SK-N-SH (cell line): ENCODE measurements around the gene LRRC25. TPM values are rescaled to one million over a fixed set of nuclear protein-coding genes. Genes with fewer than 3 reads are reported as not detected.

Source experiments
- CTCF ChIA-PET: fragments of 300-600, 350-600 bp; formaldehyde crosslinking; extraction: SDS; loops from one replicate; lab custom pipeline; 2021; lab: Yijun Ruan, JAX
- POLR2A ChIA-PET: fragments of 350-600 bp; sonication (Branson Sonifier 250); formaldehyde crosslinking; extraction: SDS; loops from one replicate; lab custom pipeline; 2020; ENCODE audit warnings: antibody characterized with exemption, inconsistent platforms; lab: Yijun Ruan, JAX
- DNase-seq: peaks from one replicate; pipeline ENCODE4 v3.0.0; 2012
- H2AFZ ChIP-seq: fragments of 200-600 bp; sonication (generic); 2 replicates; pipeline ENCODE4 v1.8.1; 2016; ENCODE audit warnings: antibody characterized with exemption, mild to moderate bottlenecking, low read depth
- H3F3A ChIP-seq: fragments of 200-600 bp; sonication (generic); replicated peaks from 2 replicates; pipeline ENCODE3; 2016; ENCODE audit warnings: antibody characterized with exemption, mild to moderate bottlenecking; ENCODE audit not compliant: insufficient read depth
- H3K27ac ChIP-seq, 2 experiments: fragments of 200-500 bp in 1 of 2; fragments of 200-600 bp in 1 of 2; sonication (Bioruptor generic) in 1 of 2; sonication (generic), shearing (Covaris generic) in 1 of 2; 2 replicates each; pipeline versions ENCODE4 v1.5.1 to v1.6.1; 2014 to 2016; ENCODE audit warnings: low read depth in 2 of 2, inconsistent platforms in 1 of 2, low read length in 1 of 2, mild to moderate bottlenecking in 1 of 2, mixed read lengths in 1 of 2
- H3K27me3 ChIP-seq: fragments of 200-600 bp; sonication (generic), shearing (Covaris generic); 2 replicates; pipeline ENCODE4 v1.6.1; 2016; ENCODE audit warnings: mixed run types; ENCODE audit not compliant: insufficient read depth
- H3K36me3 ChIP-seq, 2 experiments: fragments of 200-500 bp in 1 of 2; fragments of 200-600 bp in 1 of 2; sonication (Bioruptor generic) in 1 of 2; sonication (generic) in 1 of 2; replicated peaks in 1 of 2; 2 replicates each; pipeline versions ENCODE3 to v1.5.1; 2014 to 2016; ENCODE audit warnings: low read length in 1 of 2, mild to moderate bottlenecking in 1 of 2; ENCODE audit not compliant: insufficient read depth in 2 of 2, control insufficient read depth in 1 of 2
- H3K4me1 ChIP-seq, 2 experiments: fragments of 200-500 bp in 1 of 2; fragments of 200-600 bp in 1 of 2; sonication (Bioruptor generic) in 1 of 2; sonication (generic), shearing (Covaris generic) in 1 of 2; 2 replicates each; pipeline versions ENCODE4 v1.5.1 to v1.6.1; 2014 to 2016; ENCODE audit warnings: low read depth in 1 of 2, low read length in 1 of 2, mixed run types in 1 of 2; ENCODE audit not compliant: insufficient read depth in 2 of 2, control insufficient read depth in 1 of 2
- H3K4me2 ChIP-seq: fragments of 200-600 bp; sonication (generic), shearing (Covaris generic); 2 replicates; pipeline ENCODE4 v1.6.1; 2017; ENCODE audit warnings: mixed run types
- H3K4me3 ChIP-seq, 2 experiments: fragments of 200-500 bp in 1 of 2; fragments of 200-600 bp in 1 of 2; sonication (Bioruptor generic) in 1 of 2; sonication (generic), shearing (Covaris generic) in 1 of 2; 2 replicates each; pipeline versions ENCODE4 v1.5.1 to v1.8.1; 2014 to 2016; ENCODE audit warnings: low read depth in 2 of 2, inconsistent platforms in 1 of 2, low read length in 1 of 2, mild to moderate bottlenecking in 1 of 2, mixed read lengths in 1 of 2, moderate library complexity in 1 of 2
- H3K79me2 ChIP-seq: fragments of 200-600 bp; sonication (generic); 2 replicates; pipeline ENCODE4 v1.8.1; 2017; ENCODE audit warnings: mild to moderate bottlenecking; ENCODE audit not compliant: insufficient read depth
- H3K9ac ChIP-seq: fragments of 200-600 bp; sonication (generic); 2 replicates; pipeline ENCODE4 v1.6.1; 2017; ENCODE audit warnings: mixed run types
- H3K9me2 ChIP-seq: fragments of 200-600 bp; sonication (generic); 2 replicates; pipeline ENCODE4 v1.6.1; 2017; ENCODE audit warnings: mixed run types
- H3K9me3 ChIP-seq: fragments of 200-600 bp; sonication (generic); 2 replicates; pipeline ENCODE4 v1.6.1; 2017; ENCODE audit warnings: mixed run types, mild to moderate bottlenecking, moderate library complexity
- H4K20me1 ChIP-seq: fragments of 200-600 bp; sonication (generic); 2 replicates; pipeline ENCODE4 v1.6.1; 2017; ENCODE audit warnings: mild to moderate bottlenecking, mixed run types; ENCODE audit not compliant: insufficient read depth
- CHD2 ChIP-seq: fragments of 150-350 bp; IDR thresholded peaks from 2 replicates; pipeline ENCODE4 v1.6.1; 2018; ENCODE audit warnings: low read length; ENCODE audit not compliant: partially characterized antibody
- ELF1 ChIP-seq: IDR thresholded peaks from 2 replicates; pipeline ENCODE4 v1.4.0; 2012
- EP300 ChIP-seq, 2 experiments: IDR thresholded peaks; 2 replicates each; pipeline versions ENCODE4 v1.4.0 to v1.6.1; 2012; ENCODE audit warnings: borderline replicate concordance in 1 of 2, low read depth in 1 of 2, low read length in 1 of 2
- EZH2phosphoT487 ChIP-seq: fragments of 200-600 bp; sonication (generic); IDR thresholded peaks from 2 replicates; pipeline ENCODE4 v1.6.1; 2017; ENCODE audit warnings: low read depth, mixed run types, mild to moderate bottlenecking, antibody characterized with exemption, moderate library complexity, borderline replicate concordance
- FOSL2 ChIP-seq: IDR thresholded peaks from 2 replicates; pipeline ENCODE4 v1.4.0; 2012; ENCODE audit warnings: low read depth, mild to moderate bottlenecking, moderate library complexity, borderline replicate concordance
- JUND ChIP-seq: IDR thresholded peaks from 2 replicates; pipeline ENCODE4 v1.4.0; 2012
- NFIC ChIP-seq: IDR thresholded peaks from 2 replicates; pipeline ENCODE4 v1.4.0; 2012; ENCODE audit warnings: borderline replicate concordance
- NRF1 ChIP-seq: IDR thresholded peaks from 2 replicates; pipeline ENCODE4 v1.6.1; 2012; ENCODE audit warnings: low read depth, mild to moderate bottlenecking, low read length
- POLR2AphosphoS5 ChIP-seq: IDR thresholded peaks from 2 replicates; pipeline ENCODE4 v1.6.1; 2012; ENCODE audit warnings: low read depth, low read length
- RAD21 ChIP-seq: IDR thresholded peaks from 2 replicates; pipeline ENCODE4 v1.6.1; 2012; ENCODE audit warnings: mild to moderate bottlenecking, low read length
- RCOR1 ChIP-seq: fragments of 150-350 bp; IDR thresholded peaks from 2 replicates; pipeline ENCODE4 v1.6.1; 2017; ENCODE audit warnings: antibody characterized with exemption, low read length
- SIN3A ChIP-seq: IDR thresholded peaks from 2 replicates; pipeline ENCODE4 v1.6.1; 2012; ENCODE audit warnings: low read depth, mild to moderate bottlenecking, low read length, moderate library complexity, borderline replicate concordance
- SMC3 ChIP-seq: IDR thresholded peaks from 2 replicates; pipeline ENCODE4 v1.6.1; 2012; ENCODE audit warnings: low read depth, low read length, improper control_type of control experiment
- TAF1 ChIP-seq: IDR thresholded peaks from 2 replicates; pipeline ENCODE4 v1.6.1; 2012; ENCODE audit warnings: low read depth, mild to moderate bottlenecking, low read length, moderate library complexity, borderline replicate concordance
- TCF12 ChIP-seq: IDR thresholded peaks from 2 replicates; pipeline ENCODE4 v1.4.0; 2012
- YY1 ChIP-seq: IDR thresholded peaks from 2 replicates; pipeline ENCODE4 v1.4.0; 2012; ENCODE audit warnings: low read depth, mild to moderate bottlenecking
- WGBS: methylation state at CpG from one replicate; pipeline ENCODE4 v1.1.6; 2017; ENCODE audit warnings: low lambda C conversion rate; 5-methylcytosine and 5-hydroxymethylcytosine counted together
- polyA plus RNA-seq, 3 experiments: library from polyadenylated mRNA; depleted of rRNA; stranded (reverse); fragments of >200 nt; gene quantifications; 2 replicates each; pipeline ENCODE4 v1.2.3, GENCODE V29; 2012
- TF ChIP-seq, protein P1 (sequence below): IDR thresholded peaks from 2 replicates; pipeline ENCODE4; 2012
- TF ChIP-seq, protein P2 (sequence below): IDR thresholded peaks from 2 replicates; pipeline ENCODE4 v1.6.1; 2012; ENCODE audit warnings: mild to moderate bottlenecking, low read depth, low read length, moderate library complexity
- TF ChIP-seq, protein P3 (sequence below): fragments of 200-600 bp; sonication (generic); IDR thresholded peaks from 2 replicates; pipeline ENCODE4 v1.6.1; 2017; ENCODE audit warnings: antibody characterized with exemption, mild to moderate bottlenecking, moderate library complexity
- TF ChIP-seq, protein P4 (sequence below): IDR thresholded peaks from 2 replicates; pipeline ENCODE4 v1.4.0; 2012; ENCODE audit warnings: low read depth

The LRRC25 gene
- polyA plus RNA-seq, 1 of the 3 experiments (the other 2 are of a cell fraction), result not detected

DNA sequence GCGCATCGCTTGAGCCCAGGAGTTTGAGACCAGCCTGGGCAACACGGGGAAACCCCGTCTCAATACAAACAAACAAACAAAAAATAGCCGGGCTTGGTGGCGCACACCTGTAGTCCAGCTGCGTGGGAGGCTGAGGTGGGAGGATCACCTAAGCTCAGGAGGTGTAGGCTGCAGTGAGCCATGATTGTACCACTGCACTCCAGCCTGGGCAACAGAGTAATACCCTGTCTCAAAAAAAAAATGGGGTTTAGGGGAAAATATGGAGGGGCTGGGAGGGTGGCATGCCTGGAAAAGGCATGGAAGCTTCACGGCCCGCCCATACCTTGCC, 42.5 kb upstream of the LRRC25 start:
- H3K36me3 ChIP-seq, result peaks cover 3 to 15% of the 10 kb centered on the region in 2 experiments
- WGBS, result 95% methylated on average over 9 of the region's 9 CpGs
- TF ChIP-seq, protein P1, sequence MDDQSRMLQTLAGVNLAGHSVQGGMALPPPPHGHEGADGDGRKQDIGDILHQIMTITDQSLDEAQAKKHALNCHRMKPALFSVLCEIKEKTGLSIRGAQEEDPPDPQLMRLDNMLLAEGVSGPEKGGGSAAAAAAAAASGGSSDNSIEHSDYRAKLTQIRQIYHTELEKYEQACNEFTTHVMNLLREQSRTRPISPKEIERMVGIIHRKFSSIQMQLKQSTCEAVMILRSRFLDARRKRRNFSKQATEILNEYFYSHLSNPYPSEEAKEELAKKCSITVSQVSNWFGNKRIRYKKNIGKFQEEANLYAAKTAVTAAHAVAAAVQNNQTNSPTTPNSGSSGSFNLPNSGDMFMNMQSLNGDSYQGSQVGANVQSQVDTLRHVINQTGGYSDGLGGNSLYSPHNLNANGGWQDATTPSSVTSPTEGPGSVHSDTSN, result no peak
- TF ChIP-seq NRF1, result no peak
- TF ChIP-seq NFIC, result no peak
- no peak for TF ChIP-seq EZH2phosphoT487
- TF ChIP-seq TAF1, result no peak
- no peak for TF ChIP-seq TCF12
- TF ChIP-seq SIN3A, result no peak
- no peak for TF ChIP-seq ELF1
- TF ChIP-seq JUND, result no peak
- TF ChIP-seq SMC3, result no peak
- TF ChIP-seq CHD2, result no peak
- TF ChIP-seq, protein P2, sequence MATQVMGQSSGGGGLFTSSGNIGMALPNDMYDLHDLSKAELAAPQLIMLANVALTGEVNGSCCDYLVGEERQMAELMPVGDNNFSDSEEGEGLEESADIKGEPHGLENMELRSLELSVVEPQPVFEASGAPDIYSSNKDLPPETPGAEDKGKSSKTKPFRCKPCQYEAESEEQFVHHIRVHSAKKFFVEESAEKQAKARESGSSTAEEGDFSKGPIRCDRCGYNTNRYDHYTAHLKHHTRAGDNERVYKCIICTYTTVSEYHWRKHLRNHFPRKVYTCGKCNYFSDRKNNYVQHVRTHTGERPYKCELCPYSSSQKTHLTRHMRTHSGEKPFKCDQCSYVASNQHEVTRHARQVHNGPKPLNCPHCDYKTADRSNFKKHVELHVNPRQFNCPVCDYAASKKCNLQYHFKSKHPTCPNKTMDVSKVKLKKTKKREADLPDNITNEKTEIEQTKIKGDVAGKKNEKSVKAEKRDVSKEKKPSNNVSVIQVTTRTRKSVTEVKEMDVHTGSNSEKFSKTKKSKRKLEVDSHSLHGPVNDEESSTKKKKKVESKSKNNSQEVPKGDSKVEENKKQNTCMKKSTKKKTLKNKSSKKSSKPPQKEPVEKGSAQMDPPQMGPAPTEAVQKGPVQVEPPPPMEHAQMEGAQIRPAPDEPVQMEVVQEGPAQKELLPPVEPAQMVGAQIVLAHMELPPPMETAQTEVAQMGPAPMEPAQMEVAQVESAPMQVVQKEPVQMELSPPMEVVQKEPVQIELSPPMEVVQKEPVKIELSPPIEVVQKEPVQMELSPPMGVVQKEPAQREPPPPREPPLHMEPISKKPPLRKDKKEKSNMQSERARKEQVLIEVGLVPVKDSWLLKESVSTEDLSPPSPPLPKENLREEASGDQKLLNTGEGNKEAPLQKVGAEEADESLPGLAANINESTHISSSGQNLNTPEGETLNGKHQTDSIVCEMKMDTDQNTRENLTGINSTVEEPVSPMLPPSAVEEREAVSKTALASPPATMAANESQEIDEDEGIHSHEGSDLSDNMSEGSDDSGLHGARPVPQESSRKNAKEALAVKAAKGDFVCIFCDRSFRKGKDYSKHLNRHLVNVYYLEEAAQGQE, result no peak
- no peak for TF ChIP-seq RCOR1
- TF ChIP-seq FOSL2, result no peak
- no peak for TF ChIP-seq YY1
- TF ChIP-seq, protein P3, sequence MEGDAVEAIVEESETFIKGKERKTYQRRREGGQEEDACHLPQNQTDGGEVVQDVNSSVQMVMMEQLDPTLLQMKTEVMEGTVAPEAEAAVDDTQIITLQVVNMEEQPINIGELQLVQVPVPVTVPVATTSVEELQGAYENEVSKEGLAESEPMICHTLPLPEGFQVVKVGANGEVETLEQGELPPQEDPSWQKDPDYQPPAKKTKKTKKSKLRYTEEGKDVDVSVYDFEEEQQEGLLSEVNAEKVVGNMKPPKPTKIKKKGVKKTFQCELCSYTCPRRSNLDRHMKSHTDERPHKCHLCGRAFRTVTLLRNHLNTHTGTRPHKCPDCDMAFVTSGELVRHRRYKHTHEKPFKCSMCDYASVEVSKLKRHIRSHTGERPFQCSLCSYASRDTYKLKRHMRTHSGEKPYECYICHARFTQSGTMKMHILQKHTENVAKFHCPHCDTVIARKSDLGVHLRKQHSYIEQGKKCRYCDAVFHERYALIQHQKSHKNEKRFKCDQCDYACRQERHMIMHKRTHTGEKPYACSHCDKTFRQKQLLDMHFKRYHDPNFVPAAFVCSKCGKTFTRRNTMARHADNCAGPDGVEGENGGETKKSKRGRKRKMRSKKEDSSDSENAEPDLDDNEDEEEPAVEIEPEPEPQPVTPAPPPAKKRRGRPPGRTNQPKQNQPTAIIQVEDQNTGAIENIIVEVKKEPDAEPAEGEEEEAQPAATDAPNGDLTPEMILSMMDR, result no peak
- no peak for TF ChIP-seq POLR2AphosphoS5
- no peak for TF ChIP-seq EP300 (IDR thresholded peaks at IDR 0.05; ENCODE audit: borderline replicate concordance in 1 of 2, low read depth in 1 of 2, low read length in 1 of 2)
- TF ChIP-seq RAD21, result no peak
- TF ChIP-seq, protein P4, sequence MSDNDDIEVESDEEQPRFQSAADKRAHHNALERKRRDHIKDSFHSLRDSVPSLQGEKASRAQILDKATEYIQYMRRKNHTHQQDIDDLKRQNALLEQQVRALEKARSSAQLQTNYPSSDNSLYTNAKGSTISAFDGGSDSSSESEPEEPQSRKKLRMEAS, result no peak
- TF ChIP-seq, all 33 proteins: peak for 0
- Histone ChIP-seq H3K27me3 (no peaks in the 10 kb centered on the region), H3K4me1 (peaks cover 0 to 12% of the 10 kb centered on the region in 2 experiments; a peak in 2 of 4 replicates), H2AFZ (no peak overlapping the region), H3F3A (peaks cover 16% of the 10 kb centered on the region), H3K79me2 (no peaks in the 10 kb centered on the region), H3K4me3 (no peak overlapping the region), H3K4me2 (no peak overlapping the region), H3K9ac (no peak overlapping the region), H3K27ac (no peak overlapping the region), H3K9me2 (no peaks in the 10 kb centered on the region), H4K20me1 (no peaks in the 10 kb centered on the region), H3K9me3 (no peaks in the 10 kb centered on the region)
- POLR2A ChIA-PET, result interaction anchor here (0.5 kb wide), 1 partner anchor 11 kb away, joined by 3 read pairs; no protein-coding TSS in a partner anchor
- DNase-seq, result no peak
- CTCF ChIA-PET, result interaction anchor here (0.9 to 3.9 kb wide), 5 partner anchors 11 to 151 kb away, joined by 4 to 30 read pairs (median 5); partner anchors contain the start of genes REX1BD and SSBP4
